Measurements from ENCODE around the gene TUBA1A.
"Not testable (repeated sequence)": the region's sequence is repeated elsewhere in the genome, so short reads cannot be mapped to it uniquely, and the experiment has no call there.

The TUBA1A gene

DNA sequence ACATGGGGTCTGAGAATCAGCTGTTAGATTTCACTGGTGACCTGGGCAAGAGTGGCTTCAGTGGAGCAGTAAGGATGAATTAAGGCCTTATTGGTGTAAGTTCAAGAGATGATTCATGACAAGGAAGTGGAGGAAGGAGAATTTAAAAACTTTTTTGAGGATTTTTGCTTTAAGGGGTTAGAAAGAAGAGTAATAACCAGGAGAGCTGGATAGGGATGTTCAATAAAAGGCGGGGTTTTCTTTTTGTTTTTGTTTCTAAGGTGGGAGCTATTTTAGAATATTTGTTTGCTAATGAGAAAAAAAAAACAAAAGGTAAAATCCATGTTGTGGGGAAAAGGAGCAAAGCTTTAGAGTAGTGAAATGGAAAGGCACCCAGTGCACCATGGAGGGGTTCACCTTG, 42.5 kb downstream of the TUBA1A start:
- DNase-seq: no peak

DNA sequence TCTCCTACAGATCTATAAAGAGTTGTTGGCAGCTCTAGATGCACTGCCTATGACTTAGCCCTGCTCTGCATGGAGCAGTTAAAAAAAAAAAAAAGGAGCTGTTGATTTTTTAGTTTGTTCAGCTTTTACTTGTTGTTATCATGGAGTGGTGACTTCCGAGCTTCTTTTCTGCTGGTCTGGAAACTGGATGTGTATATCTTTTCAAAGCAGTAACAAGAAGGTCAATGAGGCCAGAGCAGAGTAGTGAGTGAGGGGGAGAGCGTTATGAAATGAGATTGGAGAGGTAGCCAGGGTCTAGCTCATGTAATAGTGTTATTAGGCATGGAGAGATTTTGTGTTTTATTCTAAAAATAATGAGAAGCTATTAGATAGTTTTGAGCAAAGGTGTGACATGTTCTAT, 44.5 kb downstream of the TUBA1A start:
- no peak for DNase-seq

DNA sequence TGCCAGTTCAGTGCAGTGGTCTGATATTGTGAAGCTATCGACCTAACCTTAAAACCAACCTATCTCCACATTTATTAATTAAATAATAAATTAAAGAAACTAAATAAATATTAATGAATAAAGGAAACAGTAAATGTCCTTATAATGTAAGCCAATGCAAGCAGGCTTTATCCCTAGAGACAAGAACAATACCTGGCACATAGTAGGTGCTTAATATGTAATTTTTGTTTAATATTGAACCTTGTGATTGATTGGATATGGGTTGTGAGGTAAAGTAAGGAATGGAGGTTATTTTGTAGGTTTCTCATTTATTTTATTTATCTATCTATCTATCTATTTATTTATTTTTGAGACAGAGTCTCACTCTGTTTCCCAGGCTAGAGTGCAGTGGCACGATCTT, 49.9 kb downstream of the TUBA1A start:
- DNase-seq: no peak

DNA sequence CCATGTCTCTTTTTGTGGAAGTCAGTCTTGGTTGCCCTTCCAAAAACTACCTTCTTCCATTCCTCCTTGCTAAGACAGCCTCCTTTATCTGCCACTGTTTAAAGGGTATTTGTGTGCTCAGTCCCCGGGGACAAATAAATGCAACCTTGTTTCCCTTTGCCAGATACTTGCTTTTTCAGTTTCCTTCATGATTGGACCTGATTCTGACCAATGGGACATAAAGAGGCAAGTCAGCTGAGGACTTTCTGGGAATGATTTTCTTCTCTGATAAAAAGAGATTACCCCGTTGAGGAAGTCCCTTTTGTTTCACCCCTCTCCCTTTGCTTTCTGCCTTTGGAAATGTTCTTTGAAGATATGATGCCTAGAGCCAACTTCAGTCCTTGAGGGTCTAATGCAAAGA, 50.3 kb downstream of the TUBA1A start:
- DNase-seq: no peak

DNA sequence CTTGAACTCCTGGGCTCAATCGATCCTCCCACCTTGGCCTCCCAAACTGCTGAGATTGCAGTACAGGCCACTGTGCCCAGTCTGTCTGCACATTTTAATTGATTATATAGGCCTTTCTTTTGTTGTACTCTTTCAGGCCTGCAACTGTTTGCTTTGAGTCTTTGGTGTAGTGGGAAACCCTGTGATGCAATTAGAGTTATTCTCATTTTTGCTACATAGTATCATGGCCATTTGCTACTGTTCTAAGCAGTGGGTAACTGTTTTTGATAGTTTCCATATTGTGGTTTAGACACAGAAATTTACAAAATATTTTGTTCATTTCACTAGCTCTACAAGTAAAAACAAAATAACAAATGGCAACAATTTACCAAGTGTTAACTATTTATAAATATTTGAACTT, 51.4 kb downstream of the TUBA1A start:
- no peak for DNase-seq

DNA sequence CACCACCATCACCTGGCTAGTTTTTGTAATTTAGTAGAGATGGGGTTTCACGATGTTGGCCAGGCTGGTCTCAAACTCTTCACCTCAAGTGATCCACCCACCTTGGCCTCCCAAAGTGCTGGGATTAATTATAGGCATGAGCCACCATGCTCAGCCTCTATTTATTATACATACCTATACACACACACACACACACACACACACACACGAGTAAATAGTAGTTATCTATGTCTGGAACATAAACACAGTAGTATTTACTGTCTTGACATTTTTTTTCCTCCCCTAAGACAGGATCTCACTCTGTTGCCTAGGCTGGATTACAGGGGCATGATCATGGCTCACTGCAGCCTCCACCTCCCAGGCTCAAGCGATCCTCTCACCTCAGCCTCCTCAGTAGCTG, 51.9 kb downstream of the TUBA1A start:
- not testable (repeated sequence) for DNase-seq

Data from femur (tissue), 1 donor.